Activated gamma-delta T cell treated with Interleukin-2 at 50 U/mL for 16 hours (primary cell): ENCODE data around the gene CCNI2.
"Not testable (repeated sequence)": the region's sequence is repeated elsewhere in the genome, so short reads cannot be mapped to it uniquely, and the experiment has no call there.

ENCODE experiments used
- DNase-seq: peaks from one replicate; pipeline ENCODE4 v3.0.0-alpha.2; 2020

CCNI2 gene

GRCh38 chr5:132785365-132785764 lies 38.1 kb downstream of the CCNI2 start:
- DNase-seq, result no peak

DNA sequence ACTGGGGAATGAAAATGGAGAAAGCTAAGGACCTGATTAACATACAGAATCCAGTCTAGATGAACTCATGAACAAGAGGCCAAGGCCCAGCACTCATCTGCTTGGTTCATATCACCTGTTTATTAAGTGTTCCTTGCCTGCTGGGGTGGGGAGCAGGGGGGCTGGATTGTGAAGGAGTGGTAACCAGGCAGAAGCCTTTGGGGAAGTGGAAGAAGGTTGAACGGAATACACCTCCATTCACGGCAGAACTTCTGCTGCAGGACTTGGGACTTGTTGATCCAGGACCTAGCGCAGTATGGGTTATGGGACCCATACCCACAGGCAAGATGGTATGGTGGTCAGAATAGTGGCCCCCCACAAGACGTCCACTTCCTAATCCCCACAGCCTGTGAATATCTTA lies 38.6 kb downstream of the CCNI2 start:
- no peak for DNase-seq

DNA sequence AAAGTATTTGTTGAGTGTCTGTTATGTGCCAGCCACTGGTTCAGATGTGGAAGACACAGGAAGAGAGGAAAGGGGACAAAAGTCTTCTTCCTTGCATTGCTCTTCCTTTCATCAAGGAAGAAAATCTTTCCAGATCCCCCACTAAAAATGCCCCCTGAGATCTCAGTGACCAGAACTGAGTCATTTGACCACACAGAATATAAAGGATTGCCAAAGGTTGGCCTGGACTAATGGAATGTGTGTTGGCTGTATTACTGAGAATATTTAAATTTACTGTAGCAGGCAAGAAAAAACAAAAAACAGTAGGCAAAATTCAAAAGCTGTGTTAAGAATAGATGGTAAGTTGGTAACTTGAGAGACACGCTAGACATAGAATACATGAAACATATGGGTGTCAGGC lies 39.9 kb downstream of the CCNI2 start:
- no peak for DNase-seq

GRCh38 chr5:132788508-132788907 lies 41.3 kb downstream of the CCNI2 start:
- no peak for DNase-seq

GRCh38 chr5:132788990-132789886 lies 42.0 kb downstream of the CCNI2 start:
- no peak for DNase-seq

DNA sequence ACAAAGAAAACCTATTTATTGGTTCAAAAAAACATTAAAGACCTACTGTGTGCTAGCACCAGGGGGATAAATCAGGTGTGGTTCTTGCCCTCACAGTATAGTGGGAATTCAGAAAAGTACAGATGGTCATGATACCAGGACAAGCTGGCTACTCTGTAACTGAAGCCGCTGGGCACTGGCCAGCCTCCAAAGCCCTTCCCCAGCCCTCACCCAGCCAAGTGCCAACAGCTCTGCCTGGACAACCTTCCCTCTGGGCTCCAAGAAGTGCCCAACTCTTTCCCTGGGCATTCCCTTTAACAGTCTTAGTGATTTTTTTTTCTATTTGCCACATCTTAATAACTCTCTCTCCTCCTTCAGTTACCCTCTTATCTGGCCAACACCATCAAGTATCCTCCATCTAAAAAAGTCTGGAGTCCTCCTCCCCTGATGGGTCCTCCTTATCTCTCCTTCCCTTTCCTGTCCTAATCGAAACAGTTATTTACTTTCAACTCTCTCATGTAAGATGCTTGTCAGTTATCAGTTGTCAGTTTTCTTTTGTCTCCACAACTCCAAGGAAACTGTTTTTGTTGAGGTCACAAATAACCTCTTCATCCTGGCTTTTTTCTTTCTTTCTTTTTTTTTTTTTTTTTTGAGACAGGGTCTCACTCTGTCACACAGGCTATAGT lies 43.1 kb downstream of the CCNI2 start:
- no peak for DNase-seq

DNA sequence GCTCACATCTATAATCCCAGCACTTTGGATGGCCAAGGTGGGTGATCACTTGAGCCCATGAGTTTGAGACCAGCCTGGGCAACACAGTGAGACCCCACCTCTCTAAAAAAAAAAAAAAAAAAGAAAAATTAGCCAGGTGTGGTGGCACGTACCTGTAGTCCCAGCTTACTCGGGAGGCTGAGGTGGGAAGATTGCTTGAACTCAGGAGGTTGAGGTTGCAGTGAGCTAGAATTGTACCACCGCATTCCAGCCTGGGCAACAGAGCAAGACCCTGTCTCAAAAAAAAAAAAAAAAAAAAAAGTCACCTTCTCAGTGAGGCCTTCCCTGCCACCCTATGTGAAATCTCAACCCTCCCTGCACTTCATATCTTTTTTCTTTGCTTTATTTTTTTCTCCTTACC lies 43.8 kb downstream of the CCNI2 start:
- no peak for DNase-seq

DNA sequence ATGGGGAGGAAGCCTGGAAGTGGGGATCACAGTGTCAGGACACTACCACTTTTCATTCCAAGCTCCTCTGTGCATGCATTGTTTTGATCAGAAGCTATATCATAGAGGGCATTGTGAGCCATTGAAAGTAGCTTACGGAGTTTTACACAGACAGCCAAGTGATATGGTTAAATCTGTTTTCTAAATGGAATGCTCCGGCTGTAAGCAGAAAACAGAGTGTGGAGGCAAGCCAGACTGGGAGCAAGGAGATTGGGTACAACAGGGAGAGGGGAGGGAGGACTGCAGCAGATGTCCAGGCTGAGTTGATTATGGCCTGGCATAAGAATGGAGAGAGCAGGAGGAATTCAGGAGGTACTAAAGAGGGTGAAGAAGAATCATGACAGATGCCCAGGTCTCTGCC lies 50.4 kb downstream of the CCNI2 start:
- DNase-seq, result no peak

DNA sequence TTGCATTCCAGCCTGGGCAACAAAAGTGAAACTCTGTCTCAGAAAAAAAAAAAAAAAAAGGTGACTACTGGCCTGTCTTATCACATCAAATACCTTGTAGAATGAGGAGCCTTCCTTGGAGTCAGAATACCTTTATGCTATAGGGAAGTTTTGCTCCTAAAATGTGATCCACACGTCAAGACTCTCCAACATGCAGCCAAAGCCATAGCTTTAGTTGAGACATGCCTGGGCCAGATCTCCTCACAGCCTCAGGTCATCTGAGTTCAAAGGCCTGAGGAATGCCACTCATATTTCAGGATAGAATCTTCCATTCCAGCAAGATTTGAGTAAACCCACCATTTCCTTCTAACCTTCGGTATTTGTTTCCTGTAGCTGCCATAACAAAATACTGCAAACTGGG lies 52.2 kb downstream of the CCNI2 start:
- no peak for DNase-seq

DNA sequence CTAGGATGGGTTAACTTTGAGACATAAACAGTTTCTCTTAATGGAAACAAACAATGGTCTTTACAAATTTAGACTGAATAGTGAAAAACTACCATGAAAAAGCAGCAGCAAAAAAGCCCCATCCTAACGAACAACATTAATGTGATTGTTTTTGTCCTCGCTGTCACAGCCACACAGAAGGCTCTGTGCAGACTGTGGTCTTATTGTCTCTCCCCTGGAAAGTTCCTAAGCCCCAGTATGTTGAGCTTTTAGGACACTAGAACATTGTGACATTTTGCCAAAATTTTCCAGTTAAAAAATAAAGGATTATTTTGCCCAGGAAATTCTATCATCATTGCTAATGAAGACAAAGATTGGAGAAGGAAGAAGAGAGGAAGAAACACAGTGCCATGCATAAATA lies 53.3 kb downstream of the CCNI2 start:
- no peak for DNase-seq

GRCh38 chr5:132802044-132802684 lies 54.9 kb downstream of the CCNI2 start:
- DNase-seq, result no peak

DNA sequence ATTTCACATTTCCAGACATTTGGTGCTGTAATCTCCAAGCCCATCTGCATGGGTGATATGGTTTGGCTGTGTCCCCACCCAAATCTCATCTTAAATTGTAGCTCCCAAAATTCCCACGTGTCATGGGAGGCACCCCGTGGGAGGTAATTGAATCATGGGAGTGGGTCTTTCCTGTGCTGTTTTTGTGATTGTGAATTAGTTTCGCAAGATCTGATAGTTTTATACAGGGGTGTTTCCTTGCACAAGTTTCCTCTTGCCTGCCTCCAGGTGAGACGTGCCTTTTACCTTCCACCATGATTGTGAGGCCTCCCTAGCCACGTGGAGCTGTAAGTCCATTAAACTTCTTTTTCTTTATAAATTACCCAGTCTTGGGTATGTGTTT lies 55.5 kb downstream of the CCNI2 start:
- DNase-seq, result not testable (repeated sequence)
